IPS-11a (cell line): ENCODE measurements around the gene LSS.
"Not testable (repeated sequence)": the region's sequence is repeated elsewhere in the genome, so short reads cannot be mapped to it uniquely, and the experiment has no call there.

ENCODE experiments used
- H3K4me3 ChIP-seq: one replicate; pipeline ENCODE4 v1.5.1; 2013; ENCODE audit warnings: low read depth, low read length, control low read depth

The LSS gene

GRCh38 chr21:46141767-46142581, 86.6 kb downstream of the LSS start:
- H3K4me3 ChIP-seq = no peak overlapping the region

DNA sequence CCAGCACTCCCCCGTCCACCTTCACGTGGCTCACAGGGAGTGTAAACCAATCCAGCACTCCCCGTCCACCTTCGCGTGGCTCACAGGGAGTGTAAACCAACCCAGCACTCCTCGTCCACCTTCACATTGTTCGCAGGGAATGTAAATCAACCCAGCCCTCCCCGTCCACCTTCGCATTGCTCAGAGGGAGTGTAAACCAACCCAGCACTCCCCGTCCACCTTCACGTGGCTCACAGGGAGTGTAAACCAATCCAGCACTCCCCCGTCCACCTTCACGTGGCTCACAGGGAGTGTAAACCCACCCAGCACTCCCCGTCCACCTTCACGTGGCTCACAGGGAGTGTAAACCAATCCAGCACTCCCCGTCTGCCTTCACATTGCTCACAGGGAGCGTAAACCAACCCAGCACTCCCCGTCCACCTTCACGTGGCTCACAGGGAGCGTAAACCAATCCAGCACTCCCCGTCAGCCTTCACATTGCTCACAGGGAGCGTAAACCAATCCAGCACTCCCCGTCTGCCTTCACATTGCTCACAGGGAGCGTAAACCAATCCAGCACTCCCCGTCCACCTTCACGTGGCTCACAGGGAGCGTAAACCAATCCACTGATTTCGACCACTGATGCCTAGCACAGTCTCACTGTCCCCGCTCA, 88.1 kb downstream of the LSS start:
- H3K4me3 ChIP-seq = not testable (repeated sequence)

DNA sequence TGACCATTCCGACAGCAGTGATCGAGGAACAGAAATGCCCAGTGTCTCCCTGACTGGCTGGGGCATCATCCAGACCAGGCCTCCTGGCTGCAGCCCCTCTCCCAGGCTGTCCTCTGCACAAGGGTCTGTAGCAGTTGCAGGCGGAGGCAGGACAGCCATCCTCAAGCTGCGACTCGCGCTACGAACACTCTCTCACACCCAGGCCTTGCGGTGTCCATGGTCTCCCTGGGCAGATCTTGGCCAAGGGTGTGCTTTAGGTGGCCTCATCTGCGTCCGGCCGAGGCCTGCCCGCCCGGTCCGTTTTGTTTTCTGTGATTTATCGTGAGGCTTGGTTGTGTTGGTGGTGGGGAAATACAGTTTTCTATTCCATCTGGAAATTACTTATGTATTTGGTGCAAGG, 88.9 kb downstream of the LSS start:
- no peak overlapping the region for H3K4me3 ChIP-seq

DNA sequence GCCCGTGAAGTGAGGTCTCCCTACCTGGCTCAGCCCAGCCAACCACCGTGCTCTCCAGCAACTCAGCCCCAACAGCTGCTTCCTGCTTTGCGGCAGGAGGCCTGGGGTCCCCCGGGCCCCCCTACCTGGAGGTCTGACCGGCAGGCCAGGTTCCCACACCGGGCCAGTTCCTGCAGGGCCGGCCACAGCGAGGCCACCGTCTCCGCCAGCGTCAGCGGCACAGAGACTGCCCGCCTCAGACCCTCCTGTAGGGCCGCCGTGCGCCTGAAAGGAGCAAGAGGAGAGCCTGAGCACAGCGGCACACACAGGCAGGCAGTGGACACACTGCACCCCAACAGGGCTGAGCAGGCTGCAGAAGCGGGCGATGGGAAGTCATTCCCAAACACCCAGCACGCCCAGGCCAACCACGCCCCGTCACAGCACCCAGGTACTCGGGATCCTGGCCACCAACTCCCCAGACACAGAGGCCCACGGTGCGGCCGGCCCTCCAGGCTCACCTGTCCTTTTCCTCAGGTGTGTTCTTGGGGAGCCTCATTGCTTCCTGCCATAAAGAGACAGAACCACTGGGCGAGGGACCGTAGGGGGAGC, 90.1 kb downstream of the LSS start:
- no peak overlapping the region for H3K4me3 ChIP-seq
